ENCODE measurements around the gene ITGB3BP.

The ITGB3BP gene

DNA sequence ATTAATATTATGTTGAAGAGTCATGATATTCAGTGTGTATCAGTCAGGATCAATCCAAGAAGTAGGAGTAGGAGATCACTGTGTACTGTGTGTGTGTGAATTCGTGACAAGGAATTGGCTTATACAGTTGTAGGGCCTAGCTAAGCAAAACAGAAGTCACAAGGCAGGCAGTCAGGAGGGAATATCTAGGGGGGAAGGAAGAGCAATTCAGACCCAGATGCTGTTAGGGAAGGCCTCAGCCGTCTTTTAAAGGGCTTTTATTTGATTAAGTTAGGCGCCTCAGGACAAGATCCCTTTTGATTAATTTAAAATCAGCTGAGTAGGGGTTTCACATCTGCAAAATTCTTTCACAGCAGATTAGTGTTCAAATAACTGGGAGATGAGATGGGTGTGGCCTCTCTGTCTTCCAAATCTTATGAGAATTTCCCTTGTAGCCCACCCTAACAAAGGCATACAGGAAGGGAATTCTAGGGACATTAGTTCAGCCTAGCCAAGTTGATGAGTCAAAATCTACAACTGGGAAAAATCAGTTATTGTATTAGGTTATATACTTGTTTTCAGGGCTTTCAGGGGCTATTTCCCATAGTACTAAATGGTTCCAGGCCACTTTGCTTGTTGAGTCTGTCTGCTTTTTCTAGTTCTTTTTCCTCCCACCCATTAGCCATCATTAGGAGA, 108.2 kb downstream of the ITGB3BP start:
- H3K4me1 ChIP-seq (ENCODE audit: insufficient read depth, low read length), result no peaks in the 10 kb centered on the region
- H3K9ac ChIP-seq (ENCODE audit: low read length), result no peak overlapping the region
- H3K9me3 ChIP-seq (ENCODE audit: low read length), result no peaks in the 10 kb centered on the region
- H3K27ac ChIP-seq (ENCODE audit: low read depth, low read length), result no peak overlapping the region
- H3K36me3 ChIP-seq (ENCODE audit: insufficient read depth, low read length), result no peaks in the 10 kb centered on the region
- H3K4me3 ChIP-seq (ENCODE audit: low read depth in 1 of 2, low read length in 2 of 2), result no peak overlapping the region
- no peaks in the 10 kb centered on the region for H3K27me3 ChIP-seq (ENCODE audit: control insufficient read depth in 1 of 2, insufficient read depth in 2 of 2, low read length in 2 of 2)

DNA sequence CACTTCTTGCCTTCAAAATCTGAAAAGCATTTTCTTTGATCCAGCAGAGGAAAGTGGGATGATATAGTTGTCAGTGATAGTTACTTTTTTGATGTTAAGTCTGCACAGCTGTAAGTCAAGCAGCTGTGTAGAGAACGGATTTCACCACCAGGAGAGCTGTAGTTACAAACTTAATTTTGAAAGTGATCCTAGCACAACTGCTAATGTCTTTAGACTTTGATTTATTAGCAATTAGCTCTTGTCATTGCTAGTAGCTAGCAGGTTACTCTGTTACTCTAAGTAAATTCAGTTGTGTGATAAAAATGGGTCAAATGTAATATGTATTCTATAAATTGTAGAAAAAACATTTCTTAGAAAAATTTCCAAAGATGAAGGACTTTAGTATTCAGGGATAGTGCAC, 109.6 kb downstream of the ITGB3BP start:
- Histone ChIP-seq H3K36me3 (ENCODE audit: insufficient read depth, low read length) (no peaks in the 10 kb centered on the region), H3K9me3 (ENCODE audit: low read length) (no peaks in the 10 kb centered on the region), H3K27ac (ENCODE audit: low read depth, low read length) (no peak overlapping the region), H3K4me1 (ENCODE audit: insufficient read depth, low read length) (no peaks in the 10 kb centered on the region), H3K27me3 (ENCODE audit: control insufficient read depth in 1 of 2, insufficient read depth in 2 of 2, low read length in 2 of 2) (no peaks in the 10 kb centered on the region), H3K4me3 (ENCODE audit: low read depth in 1 of 2, low read length in 2 of 2) (no peak overlapping the region), H3K9ac (ENCODE audit: low read length) (no peak overlapping the region)

DNA sequence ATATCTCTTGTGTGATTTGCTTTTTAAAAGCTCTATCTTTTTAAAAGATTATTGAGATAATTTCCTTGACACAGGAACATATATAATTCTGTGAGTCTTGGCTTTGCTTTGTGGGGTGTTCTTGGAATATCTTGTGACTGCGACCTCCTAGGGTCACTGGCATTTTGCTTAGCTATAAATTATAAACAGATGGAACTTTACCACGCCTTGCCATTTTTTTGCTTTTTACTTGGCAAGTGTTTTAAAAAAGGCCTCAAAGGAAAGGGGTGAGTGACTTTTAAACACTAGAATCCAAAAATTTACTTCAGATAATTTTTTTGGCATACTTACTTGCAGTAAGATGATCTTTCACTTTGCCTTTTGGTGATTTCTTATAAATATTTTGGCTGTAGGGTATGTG, 112.0 kb downstream of the ITGB3BP start:
- no peaks in the 10 kb centered on the region for H3K27me3 ChIP-seq (ENCODE audit: control insufficient read depth in 1 of 2, insufficient read depth in 2 of 2, low read length in 2 of 2)

DNA sequence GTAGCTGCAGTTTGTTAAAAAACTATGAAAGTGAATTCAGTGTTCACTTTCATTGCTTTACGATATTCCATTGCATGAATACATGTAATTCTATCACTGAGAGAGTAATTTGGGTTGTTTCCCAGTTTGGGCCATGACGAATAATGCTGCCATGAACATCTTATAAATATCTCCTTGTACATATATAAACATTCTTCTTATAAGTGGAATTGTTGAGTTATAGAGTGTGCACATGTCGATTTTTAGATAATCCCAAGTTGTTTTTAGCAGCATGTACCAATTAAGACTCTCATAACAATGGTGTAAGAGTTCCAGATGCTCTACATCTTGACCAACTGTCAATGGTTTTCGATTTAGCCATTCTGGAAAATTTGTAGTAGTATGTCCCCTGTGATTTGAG, 114.7 kb downstream of the ITGB3BP start:
- no peak overlapping the region for H3K27ac ChIP-seq (ENCODE audit: low read depth, low read length)
- H3K36me3 ChIP-seq (ENCODE audit: insufficient read depth, low read length), result no peaks in the 10 kb centered on the region
- no peaks in the 10 kb centered on the region for H3K9me3 ChIP-seq (ENCODE audit: low read length)
- H3K4me1 ChIP-seq (ENCODE audit: insufficient read depth, low read length), result no peaks in the 10 kb centered on the region
- H3K4me3 ChIP-seq (ENCODE audit: low read depth in 1 of 2, low read length in 2 of 2), result no peak overlapping the region
- H3K9ac ChIP-seq (ENCODE audit: low read length), result no peak overlapping the region
- no peaks in the 10 kb centered on the region for H3K27me3 ChIP-seq (ENCODE audit: control insufficient read depth in 1 of 2, insufficient read depth in 2 of 2, low read length in 2 of 2)

More for the DNA sequence above, 112.0 kb downstream of the ITGB3BP start:
- H3K4me3 ChIP-seq (ENCODE audit: low read depth in 1 of 2, low read length in 2 of 2), result no peak overlapping the region
- no peak overlapping the region for H3K9ac ChIP-seq (ENCODE audit: low read length)
- no peaks in the 10 kb centered on the region for H3K9me3 ChIP-seq (ENCODE audit: low read length)
- no peaks in the 10 kb centered on the region for H3K4me1 ChIP-seq (ENCODE audit: insufficient read depth, low read length)
- H3K36me3 ChIP-seq (ENCODE audit: insufficient read depth, low read length), result no peaks in the 10 kb centered on the region
- H3K27ac ChIP-seq (ENCODE audit: low read depth, low read length), result no peak overlapping the region

DNA sequence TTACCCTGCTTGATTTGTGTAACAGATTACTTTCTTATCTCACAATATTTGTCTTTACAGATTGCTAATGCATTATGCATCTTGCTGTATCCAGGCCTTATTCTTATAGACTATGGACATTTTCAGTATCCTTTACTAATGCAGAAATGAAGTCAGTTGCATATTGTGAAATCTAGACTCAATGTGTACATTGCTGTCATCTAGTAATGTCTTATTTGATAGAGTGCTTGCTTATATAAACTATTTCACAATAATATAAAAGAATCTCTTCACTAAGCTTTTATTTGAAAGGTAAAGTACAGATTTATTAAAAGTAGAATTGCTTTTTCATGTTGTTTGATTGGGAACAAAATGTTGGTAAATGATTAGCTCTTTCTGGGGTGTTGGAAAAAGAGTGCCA, 116.0 kb downstream of the ITGB3BP start:
- H3K9ac ChIP-seq (ENCODE audit: low read length), result no peak overlapping the region
- H3K27ac ChIP-seq (ENCODE audit: low read depth, low read length), result no peak overlapping the region
- no peaks in the 10 kb centered on the region for H3K9me3 ChIP-seq (ENCODE audit: low read length)
- H3K4me3 ChIP-seq (ENCODE audit: low read depth in 1 of 2, low read length in 2 of 2), result no peak overlapping the region
- no peaks in the 10 kb centered on the region for H3K36me3 ChIP-seq (ENCODE audit: insufficient read depth, low read length)
- H3K4me1 ChIP-seq (ENCODE audit: insufficient read depth, low read length), result no peaks in the 10 kb centered on the region
- H3K27me3 ChIP-seq (ENCODE audit: control insufficient read depth in 1 of 2, insufficient read depth in 2 of 2, low read length in 2 of 2), result no peaks in the 10 kb centered on the region

DNA sequence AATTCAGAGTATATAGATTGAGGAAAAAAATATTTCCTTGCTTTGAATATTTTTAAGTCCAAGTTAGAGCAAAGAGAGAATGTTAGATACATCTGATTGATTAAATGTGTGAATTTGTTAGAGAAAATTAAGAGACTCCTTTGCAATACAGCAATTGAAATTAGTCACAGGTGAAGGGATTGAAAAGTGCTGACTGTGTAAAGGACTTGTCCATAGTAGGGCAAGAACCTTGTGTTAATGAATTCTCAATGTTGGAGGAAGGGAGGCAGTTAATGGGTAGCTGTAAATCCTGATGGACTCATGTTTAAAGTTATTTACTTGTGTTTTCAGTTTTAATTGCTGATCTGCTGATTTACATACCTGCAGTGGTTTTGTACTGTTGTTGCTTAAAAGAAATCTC, 117.0 kb downstream of the ITGB3BP start:
- Histone ChIP-seq H3K27me3 (ENCODE audit: control insufficient read depth in 1 of 2, insufficient read depth in 2 of 2, low read length in 2 of 2) (no peaks in the 10 kb centered on the region), H3K4me1 (ENCODE audit: insufficient read depth, low read length) (no peaks in the 10 kb centered on the region), H3K9me3 (ENCODE audit: low read length) (no peaks in the 10 kb centered on the region), H3K4me3 (ENCODE audit: low read depth in 1 of 2, low read length in 2 of 2) (no peak overlapping the region), H3K27ac (ENCODE audit: low read depth, low read length) (no peak overlapping the region), H3K9ac (ENCODE audit: low read length) (no peak overlapping the region), H3K36me3 (ENCODE audit: insufficient read depth, low read length) (no peaks in the 10 kb centered on the region)

DNA sequence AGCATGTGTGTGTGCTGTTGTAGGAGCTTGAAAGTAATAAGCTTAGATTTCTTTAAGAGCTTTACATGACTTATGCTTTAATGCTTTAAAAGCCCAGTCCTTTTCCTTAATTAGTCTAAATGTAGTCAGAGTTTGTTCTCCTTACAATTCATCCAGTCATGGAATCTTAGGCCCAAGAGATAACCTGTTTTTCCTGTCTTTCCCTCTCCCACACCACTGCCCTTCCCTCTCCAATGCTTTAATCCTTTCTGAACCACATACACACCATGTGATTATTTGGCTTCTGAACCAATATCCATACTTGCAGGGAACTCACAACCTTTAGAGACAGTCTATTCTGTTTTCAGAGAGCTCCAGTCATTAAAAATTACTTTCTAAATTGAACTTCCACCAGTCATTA, 118.0 kb downstream of the ITGB3BP start:
- Histone ChIP-seq H3K4me3 (ENCODE audit: low read depth in 1 of 2, low read length in 2 of 2) (no peak overlapping the region), H3K27me3 (ENCODE audit: control insufficient read depth in 1 of 2, insufficient read depth in 2 of 2, low read length in 2 of 2) (no peaks in the 10 kb centered on the region), H3K9ac (ENCODE audit: low read length) (no peak overlapping the region), H3K9me3 (ENCODE audit: low read length) (no peaks in the 10 kb centered on the region), H3K27ac (ENCODE audit: low read depth, low read length) (no peak overlapping the region), H3K36me3 (ENCODE audit: insufficient read depth, low read length) (no peaks in the 10 kb centered on the region), H3K4me1 (ENCODE audit: insufficient read depth, low read length) (no peaks in the 10 kb centered on the region)

DNA sequence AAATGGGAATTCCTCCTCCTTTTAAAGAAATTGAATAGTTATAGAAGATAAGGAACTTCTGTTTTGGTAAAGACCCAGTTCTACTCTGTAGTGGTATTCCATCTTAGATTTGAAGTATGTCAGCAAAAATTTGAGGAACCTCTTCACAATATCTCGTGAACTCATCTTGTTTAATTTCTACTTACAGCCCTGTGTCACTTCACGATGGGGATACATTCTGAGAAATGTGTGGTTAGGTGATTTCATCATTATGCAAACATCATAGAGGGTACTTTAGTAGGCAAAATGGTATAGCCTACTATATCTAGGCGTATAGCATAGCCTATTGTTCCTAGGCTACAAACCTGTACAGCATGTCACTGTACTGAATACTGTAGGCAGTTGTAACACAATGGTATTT, 119.6 kb downstream of the ITGB3BP start:
- Histone ChIP-seq H3K27me3 (ENCODE audit: control insufficient read depth in 1 of 2, insufficient read depth in 2 of 2, low read length in 2 of 2) (no peaks in the 10 kb centered on the region), H3K9me3 (ENCODE audit: low read length) (no peaks in the 10 kb centered on the region), H3K4me1 (ENCODE audit: insufficient read depth, low read length) (no peaks in the 10 kb centered on the region), H3K36me3 (ENCODE audit: insufficient read depth, low read length) (peaks cover 6% of the 10 kb centered on the region), H3K9ac (ENCODE audit: low read length) (no peak overlapping the region), H3K27ac (ENCODE audit: low read depth, low read length) (no peak overlapping the region), H3K4me3 (ENCODE audit: low read depth in 1 of 2, low read length in 2 of 2) (no peak overlapping the region)

DNA sequence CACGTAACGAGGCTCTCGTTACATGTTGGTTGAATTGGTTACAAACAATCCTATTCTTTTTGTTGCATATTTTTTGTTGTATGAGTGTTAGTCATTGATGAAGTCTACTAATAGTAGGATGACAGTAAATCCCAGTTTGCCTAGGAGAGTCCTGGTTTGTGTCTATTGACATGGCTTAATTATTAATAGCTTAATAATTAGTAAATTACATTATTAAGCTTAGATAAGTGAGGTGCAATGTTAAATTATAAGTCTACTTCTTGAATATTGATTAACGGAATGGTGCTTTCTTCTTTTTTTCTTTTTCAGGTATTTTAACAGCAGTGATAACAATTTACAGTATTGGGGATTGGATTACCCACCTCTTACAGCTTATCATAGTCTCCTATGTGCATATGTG, 121.1 kb downstream of the ITGB3BP start:
- Histone ChIP-seq H3K4me3 (ENCODE audit: low read depth in 1 of 2, low read length in 2 of 2) (no peak overlapping the region), H3K27me3 (ENCODE audit: control insufficient read depth in 1 of 2, insufficient read depth in 2 of 2, low read length in 2 of 2) (no peaks in the 10 kb centered on the region), H3K4me1 (ENCODE audit: insufficient read depth, low read length) (no peaks in the 10 kb centered on the region), H3K9ac (ENCODE audit: low read length) (no peak overlapping the region), H3K36me3 (ENCODE audit: insufficient read depth, low read length) (peaks cover 6% of the 10 kb centered on the region), H3K27ac (ENCODE audit: low read depth, low read length) (no peak overlapping the region), H3K9me3 (ENCODE audit: low read length) (no peaks in the 10 kb centered on the region)

Data from muscle layer of colon (tissue), 2 donors.